Peyer's patch (tissue), 4 donors: ENCODE results near the gene TAS2R1.

Experiments used
- POLR2A ChIP-seq, 2 donors: fragments of 450-650 bp; IDR thresholded peaks; one replicate each; pipeline ENCODE4 v1.5.1; 2017; ENCODE audit warnings: antibody characterized with exemption in 2 of 2, mild to moderate bottlenecking in 2 of 2, moderate library complexity in 2 of 2
- TF ChIP-seq, protein P1 (sequence below), 6 experiments: fragments of 450-650 bp in 4 of 6; fragments of 200-600 bp in 2 of 6; sonication (generic) in 1 of 6; IDR thresholded peaks; one replicate each; pipeline ENCODE4 v1.5.1; 2017 to 2019; ENCODE audit warnings: antibody characterized with exemption in 6 of 6, mild to moderate bottlenecking in 3 of 6, moderate library complexity in 1 of 6

DNA sequence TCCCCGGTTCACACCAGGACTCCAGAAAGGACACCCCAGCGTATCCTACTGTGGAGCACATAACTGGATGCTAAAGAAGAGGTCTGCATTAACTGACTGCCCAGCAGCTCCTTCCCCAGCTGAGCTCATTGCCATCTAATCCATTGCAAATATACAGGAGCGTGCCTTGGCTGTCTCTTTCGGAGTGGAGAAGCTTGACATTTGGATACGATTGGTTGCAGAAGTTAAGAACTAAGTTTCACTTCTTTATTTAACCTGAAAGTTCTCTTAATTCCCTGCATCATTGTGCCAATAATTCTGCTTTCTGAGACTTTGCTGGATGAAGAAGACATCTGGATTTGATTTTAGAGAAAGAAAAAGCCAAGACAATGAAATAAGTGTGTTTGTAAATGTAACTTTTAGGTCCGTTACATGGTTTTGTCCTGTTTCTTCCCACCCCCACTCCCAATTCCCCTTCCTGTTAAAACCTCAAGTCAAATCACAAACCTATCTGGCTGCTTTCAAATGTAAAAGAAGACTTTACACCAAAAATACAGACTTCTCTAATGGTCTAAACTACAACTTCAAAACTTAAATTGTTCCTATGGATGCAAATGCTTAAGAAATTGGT, 33.9 kb downstream of the TAS2R1 start:
- TF ChIP-seq, protein P1, sequence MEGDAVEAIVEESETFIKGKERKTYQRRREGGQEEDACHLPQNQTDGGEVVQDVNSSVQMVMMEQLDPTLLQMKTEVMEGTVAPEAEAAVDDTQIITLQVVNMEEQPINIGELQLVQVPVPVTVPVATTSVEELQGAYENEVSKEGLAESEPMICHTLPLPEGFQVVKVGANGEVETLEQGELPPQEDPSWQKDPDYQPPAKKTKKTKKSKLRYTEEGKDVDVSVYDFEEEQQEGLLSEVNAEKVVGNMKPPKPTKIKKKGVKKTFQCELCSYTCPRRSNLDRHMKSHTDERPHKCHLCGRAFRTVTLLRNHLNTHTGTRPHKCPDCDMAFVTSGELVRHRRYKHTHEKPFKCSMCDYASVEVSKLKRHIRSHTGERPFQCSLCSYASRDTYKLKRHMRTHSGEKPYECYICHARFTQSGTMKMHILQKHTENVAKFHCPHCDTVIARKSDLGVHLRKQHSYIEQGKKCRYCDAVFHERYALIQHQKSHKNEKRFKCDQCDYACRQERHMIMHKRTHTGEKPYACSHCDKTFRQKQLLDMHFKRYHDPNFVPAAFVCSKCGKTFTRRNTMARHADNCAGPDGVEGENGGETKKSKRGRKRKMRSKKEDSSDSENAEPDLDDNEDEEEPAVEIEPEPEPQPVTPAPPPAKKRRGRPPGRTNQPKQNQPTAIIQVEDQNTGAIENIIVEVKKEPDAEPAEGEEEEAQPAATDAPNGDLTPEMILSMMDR (IDR thresholded peaks at IDR 0.05) = no peak
- no peak for TF ChIP-seq POLR2A (IDR thresholded peaks at IDR 0.05)
